GM12892 (cell line): Measurements from ENCODE around the gene SLC24A3.

ENCODE experiments used
- POLR2A ChIP-seq: IDR thresholded peaks from 2 replicates; pipeline ENCODE4 v1.6.1; 2011; ENCODE audit warnings: low read depth, low read length, control low read depth
- POLR2AphosphoS5 ChIP-seq: IDR thresholded peaks from 2 replicates; pipeline ENCODE4 v1.6.1; 2011; ENCODE audit warnings: low read depth, low read length, control low read depth
- TAF1 ChIP-seq: IDR thresholded peaks from 2 replicates; pipeline ENCODE4 v1.6.1; 2011; ENCODE audit warnings: low read depth, mild to moderate bottlenecking, control low read depth, low read length, borderline replicate concordance

DNA sequence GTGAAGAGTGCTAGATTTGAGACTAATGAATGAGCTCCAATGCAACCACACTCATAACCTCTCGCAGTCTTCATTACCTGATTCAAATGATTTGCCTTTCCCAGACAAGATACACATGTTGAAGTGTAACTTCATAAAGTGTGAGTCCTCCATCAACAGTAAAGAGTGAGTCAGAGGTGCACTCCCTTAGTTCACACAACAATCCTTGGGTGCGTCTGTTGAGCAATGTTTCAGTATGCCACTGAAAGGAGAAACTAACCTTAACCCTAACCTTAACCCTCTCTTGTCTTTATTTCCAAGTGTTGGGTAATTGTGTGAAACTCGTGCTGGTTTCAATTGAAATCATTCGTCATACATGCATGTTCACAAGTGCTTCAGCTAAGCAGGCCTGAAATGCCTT is 524.6 kb downstream of the SLC24A3 start:
- no peak for TF ChIP-seq POLR2A
- TF ChIP-seq POLR2AphosphoS5: no peak
- no peak for TF ChIP-seq TAF1
